ENCODE data around the gene GALNTL6. TPM values are rescaled to one million over a fixed set of nuclear protein-coding genes. Genes with fewer than 3 reads are reported as not detected.

GALNTL6 gene
- total and polyA plus RNA-seq, 9 of the 15 experiments (the other 6 are each of a cell fraction or from before 2014, with no cell fraction given) = 0.18 to 0.50 (median 0.29) TPM

- intact Hi-C loops (cut with micrococcal nuclease) (loop anchor here (10.0 kb wide), 1 partner anchor 628 kb away; no protein-coding TSS in a partner anchor), in situ Hi-C loops (cut with MboI) (no loop called here)
- ChIA-PET CTCF (ENCODE audit: low intra/inter-chr PET ratio) (no interaction called here), POLR2A (no interaction called here)
- Histone ChIP-seq H3K4me3 (no peak overlapping the region), H4K20me1 (replicated peaks; ENCODE audit: control insufficient read depth, insufficient read depth, low read length) (no peaks in the 10 kb centered on the region), H3K79me2 (ENCODE audit: control insufficient read depth, insufficient read depth, low read length) (no peaks in the 10 kb centered on the region), H3K36me3 (ENCODE audit: control insufficient read depth, insufficient read depth, low read length) (no peaks in the 10 kb centered on the region), H3K27me3 (ENCODE audit: control insufficient read depth in 2 of 2, insufficient read depth in 2 of 2, low read length in 2 of 2) (no peaks in the 10 kb centered on the region), H3K4me1 (replicated peaks in 1 of 2; ENCODE audit: control insufficient read depth in 2 of 2, insufficient read depth in 2 of 2, low read length in 2 of 2) (no peaks in the 10 kb centered on the region), H3K9ac (ENCODE audit: insufficient read depth in 1 of 2, low read depth in 2 of 2, low read length in 2 of 2) (no peak overlapping the region), H3K9me1 (ENCODE audit: control insufficient read depth, insufficient read depth, low read length) (no peaks in the 10 kb centered on the region), H3K4me2 (ENCODE audit: insufficient read depth, low read length) (no peak overlapping the region), H3K27ac (ENCODE audit: extremely low read depth, low read depth, low read length) (no peak overlapping the region), H2AFZ (ENCODE audit: low read depth, low read length) (no peak overlapping the region), H3K9me3 (replicated peaks; ENCODE audit: control insufficient read depth, insufficient read depth, low read depth, low read length) (no peaks in the 10 kb centered on the region)
- FAIRE-seq (no peak), ATAC-seq (no peak), DNase-seq (ENCODE audit: extremely low read depth in 1 of 4, low spot score in 3 of 4) (no peak)
- 0% methylated on average over 3 of the region's 3 CpGs for WGBS (ENCODE audit: insufficient coverage, low coverage, missing lambda C conversion rate)
- no TSS peak for BruUV-seq (replicated peaks)
- TF ChIP-seq PTRF (tag; IDR thresholded peaks at IDR 0.05) (no peak), ZNF592 (IDR thresholded peaks at IDR 0.05) (no peak), BHLHE40 (IDR thresholded peaks at IDR 0.05; ENCODE audit: low read length) (no peak), MEIS2 (IDR thresholded peaks at IDR 0.05; ENCODE audit: partially characterized antibody) (no peak), ARID4B (CRISPR knock-in tag; IDR thresholded peaks at IDR 0.05) (no peak), GTF2F1 (IDR thresholded peaks at IDR 0.05; ENCODE audit: low read depth, low read length) (no peak), ZNF280B (CRISPR knock-in tag; IDR thresholded peaks at IDR 0.05) (no peak), ZNF324 (CRISPR knock-in tag; IDR thresholded peaks at IDR 0.05) (no peak), SIN3B (IDR thresholded peaks at IDR 0.05; ENCODE audit: low read depth) (no peak), NFRKB (IDR thresholded peaks at IDR 0.05; ENCODE audit: low read depth) (no peak), ZNF175 (CRISPR knock-in tag; IDR thresholded peaks at IDR 0.05; ENCODE audit: low read depth) (no peak), ARID3B (CRISPR knock-in tag; IDR thresholded peaks at IDR 0.05; ENCODE audit: borderline replicate concordance) (no peak)
Observed at GRCh38 chr4:172207258-172207657, 394.1 kb downstream of the GALNTL6 start.

Data from K562 (cell line).